Measurements from ENCODE around the gene CARD19.

DNA sequence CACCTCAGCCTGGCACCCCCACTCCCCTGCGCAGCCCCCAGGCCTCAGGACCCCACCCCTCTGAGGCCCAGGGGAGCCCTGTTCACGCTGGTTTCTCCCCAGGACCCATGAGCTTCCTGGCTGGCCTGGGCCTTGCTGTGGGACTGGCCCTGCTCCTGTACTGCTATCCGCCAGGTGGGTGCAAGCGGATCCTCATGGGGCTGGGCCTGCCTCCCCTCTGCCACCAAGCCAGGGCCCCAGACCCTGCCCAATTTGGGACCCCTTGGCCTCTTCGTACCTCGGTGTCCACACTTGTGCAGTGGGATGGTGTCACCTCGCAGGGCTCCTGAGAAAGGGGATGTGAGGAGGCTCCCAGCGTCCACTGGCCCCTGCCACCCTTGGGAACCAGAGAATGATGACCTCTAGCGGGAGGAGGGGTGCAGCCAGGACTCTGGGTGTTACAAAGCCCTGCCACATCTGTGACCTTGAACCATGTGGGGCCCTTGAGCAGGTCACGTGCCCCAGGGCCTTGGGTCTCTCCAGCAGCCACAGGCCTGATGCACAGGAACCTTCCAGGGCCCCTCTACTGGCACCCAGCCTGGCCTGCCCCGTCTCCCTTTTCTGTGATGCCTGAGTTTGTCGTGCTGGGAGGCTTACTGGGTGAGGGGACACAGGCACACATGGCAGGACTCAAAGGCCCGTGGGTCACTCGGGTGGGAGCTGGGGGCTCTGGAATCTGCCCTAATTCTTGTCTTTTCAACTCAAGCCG, 16.3 kb downstream of the CARD19 start:
- TF ChIP-seq, protein P1, sequence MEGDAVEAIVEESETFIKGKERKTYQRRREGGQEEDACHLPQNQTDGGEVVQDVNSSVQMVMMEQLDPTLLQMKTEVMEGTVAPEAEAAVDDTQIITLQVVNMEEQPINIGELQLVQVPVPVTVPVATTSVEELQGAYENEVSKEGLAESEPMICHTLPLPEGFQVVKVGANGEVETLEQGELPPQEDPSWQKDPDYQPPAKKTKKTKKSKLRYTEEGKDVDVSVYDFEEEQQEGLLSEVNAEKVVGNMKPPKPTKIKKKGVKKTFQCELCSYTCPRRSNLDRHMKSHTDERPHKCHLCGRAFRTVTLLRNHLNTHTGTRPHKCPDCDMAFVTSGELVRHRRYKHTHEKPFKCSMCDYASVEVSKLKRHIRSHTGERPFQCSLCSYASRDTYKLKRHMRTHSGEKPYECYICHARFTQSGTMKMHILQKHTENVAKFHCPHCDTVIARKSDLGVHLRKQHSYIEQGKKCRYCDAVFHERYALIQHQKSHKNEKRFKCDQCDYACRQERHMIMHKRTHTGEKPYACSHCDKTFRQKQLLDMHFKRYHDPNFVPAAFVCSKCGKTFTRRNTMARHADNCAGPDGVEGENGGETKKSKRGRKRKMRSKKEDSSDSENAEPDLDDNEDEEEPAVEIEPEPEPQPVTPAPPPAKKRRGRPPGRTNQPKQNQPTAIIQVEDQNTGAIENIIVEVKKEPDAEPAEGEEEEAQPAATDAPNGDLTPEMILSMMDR (conservative IDR thresholded peaks at IDR 0.05), result no peak
- TF ChIP-seq ZFX (IDR thresholded peaks at IDR 0.05), result no peak

All from C4-2B (cell line).